ENCODE data around the gene KSR2. TPM values are rescaled to one million over a fixed set of nuclear protein-coding genes. Genes with fewer than 3 reads are reported as not detected.

The KSR2 gene
- total RNA-seq, 2 donors from 2014 or later, result 1.1 to 2.0 TPM

DNA sequence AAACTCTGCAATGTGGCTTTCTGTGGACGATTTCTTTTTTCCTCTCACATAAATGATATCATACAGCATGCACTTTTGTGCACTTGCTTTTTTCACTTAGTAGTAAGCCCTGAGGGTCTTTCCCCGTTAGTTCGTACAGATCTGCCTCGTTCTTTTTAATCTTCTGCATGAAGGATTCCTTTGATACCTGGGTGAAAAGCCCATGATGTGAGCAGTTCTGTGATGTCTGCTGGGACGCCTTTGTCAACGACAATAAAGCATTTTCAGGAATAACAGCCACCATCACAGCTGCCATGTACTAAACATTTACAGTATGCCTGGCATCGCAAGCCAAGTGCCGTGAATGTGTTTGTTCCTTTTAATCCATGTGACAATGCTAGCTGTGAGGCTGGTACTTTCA lies 99.2 kb downstream of the KSR2 start:
- H3K9me3 Mint-ChIP-seq, result peaks cover 7% of the 10 kb centered on the region
- H3K27ac Mint-ChIP-seq, result no peak overlapping the region
- no peaks in the 10 kb centered on the region for H3K27me3 Mint-ChIP-seq (ENCODE audit: insufficient read depth)
- H3K4me3 Mint-ChIP-seq, result no peak overlapping the region
- no peaks in the 10 kb centered on the region for H3K4me1 Mint-ChIP-seq
- TF ChIP-seq, protein P1, sequence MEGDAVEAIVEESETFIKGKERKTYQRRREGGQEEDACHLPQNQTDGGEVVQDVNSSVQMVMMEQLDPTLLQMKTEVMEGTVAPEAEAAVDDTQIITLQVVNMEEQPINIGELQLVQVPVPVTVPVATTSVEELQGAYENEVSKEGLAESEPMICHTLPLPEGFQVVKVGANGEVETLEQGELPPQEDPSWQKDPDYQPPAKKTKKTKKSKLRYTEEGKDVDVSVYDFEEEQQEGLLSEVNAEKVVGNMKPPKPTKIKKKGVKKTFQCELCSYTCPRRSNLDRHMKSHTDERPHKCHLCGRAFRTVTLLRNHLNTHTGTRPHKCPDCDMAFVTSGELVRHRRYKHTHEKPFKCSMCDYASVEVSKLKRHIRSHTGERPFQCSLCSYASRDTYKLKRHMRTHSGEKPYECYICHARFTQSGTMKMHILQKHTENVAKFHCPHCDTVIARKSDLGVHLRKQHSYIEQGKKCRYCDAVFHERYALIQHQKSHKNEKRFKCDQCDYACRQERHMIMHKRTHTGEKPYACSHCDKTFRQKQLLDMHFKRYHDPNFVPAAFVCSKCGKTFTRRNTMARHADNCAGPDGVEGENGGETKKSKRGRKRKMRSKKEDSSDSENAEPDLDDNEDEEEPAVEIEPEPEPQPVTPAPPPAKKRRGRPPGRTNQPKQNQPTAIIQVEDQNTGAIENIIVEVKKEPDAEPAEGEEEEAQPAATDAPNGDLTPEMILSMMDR (conservative IDR thresholded peaks at IDR 0.05), result no peak
- H3K9ac ChIP-seq (ENCODE audit: extremely low read depth, low read length, poor library complexity, severe bottlenecking), result no peak overlapping the region
- no peak for DNase-seq
- H3K4me1 ChIP-seq (ENCODE audit: control insufficient read depth, insufficient read depth, low read length), result no peaks in the 10 kb centered on the region
- no peaks in the 10 kb centered on the region for H3K36me3 ChIP-seq (ENCODE audit: control insufficient read depth, insufficient read depth, low read length)
- WGBS, 2 experiments (ENCODE audit: insufficient coverage in 1 of 2, insufficient read length in 1 of 2), result 94 to 96% methylated on average over 8 of the region's 8 CpGs
- no peak overlapping the region for H3K4me3 ChIP-seq (ENCODE audit: low read length)
- no peaks in the 10 kb centered on the region for H3K36me3 Mint-ChIP-seq (ENCODE audit: low read depth)
- H3K9me3 ChIP-seq (ENCODE audit: control insufficient read depth, low read length), result no peaks in the 10 kb centered on the region
- no peaks in the 10 kb centered on the region for H3K27me3 ChIP-seq (ENCODE audit: control insufficient read depth, insufficient read depth, low read length, poor library complexity, severe bottlenecking)
- H3K27ac ChIP-seq (ENCODE audit: low read depth, low read length), result no peak overlapping the region

DNA sequence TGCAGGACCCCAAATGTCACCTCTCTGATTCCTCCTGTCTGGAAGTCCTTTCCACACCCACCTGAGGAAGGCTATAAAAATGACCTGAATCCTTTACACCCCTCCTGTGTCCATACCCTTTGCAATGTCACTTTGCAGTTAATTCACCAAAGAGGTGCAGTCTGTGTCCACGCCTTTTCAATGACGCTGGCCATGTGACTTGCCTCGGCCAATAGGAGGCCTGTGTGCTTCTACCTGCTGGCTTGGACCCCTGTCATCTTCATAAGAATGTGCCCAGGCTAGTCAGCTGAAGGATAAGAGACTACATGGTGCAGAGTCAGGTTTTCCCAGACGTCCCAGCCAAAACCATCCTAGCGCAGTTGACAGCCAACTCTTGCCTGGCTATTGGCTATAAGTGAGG lies 101.4 kb downstream of the KSR2 start:
- H3K4me1 Mint-ChIP-seq, result no peaks in the 10 kb centered on the region
- Histone ChIP-seq H3K36me3 (ENCODE audit: control insufficient read depth, insufficient read depth, low read length) (no peaks in the 10 kb centered on the region), H3K4me3 (ENCODE audit: low read length) (no peak overlapping the region), H3K27me3 (ENCODE audit: control insufficient read depth, insufficient read depth, low read length, poor library complexity, severe bottlenecking) (no peaks in the 10 kb centered on the region), H3K4me1 (ENCODE audit: control insufficient read depth, insufficient read depth, low read length) (no peaks in the 10 kb centered on the region), H3K27ac (ENCODE audit: low read depth, low read length) (no peak overlapping the region), H3K9ac (ENCODE audit: extremely low read depth, low read length, poor library complexity, severe bottlenecking) (no peak overlapping the region), H3K9me3 (ENCODE audit: control insufficient read depth, low read length) (no peaks in the 10 kb centered on the region)
- no peak for DNase-seq
- TF ChIP-seq, protein P1 (conservative IDR thresholded peaks at IDR 0.05), result no peak
- peaks cover 17% of the 10 kb centered on the region for H3K9me3 Mint-ChIP-seq
- H3K4me3 Mint-ChIP-seq, result no peak overlapping the region
- no peaks in the 10 kb centered on the region for H3K36me3 Mint-ChIP-seq (ENCODE audit: low read depth)
- 69 to 93% methylated on average over 4 to 5 of the region's 5 CpGs for WGBS, 2 experiments (ENCODE audit: insufficient coverage in 1 of 2, insufficient read length in 1 of 2)
- no peak overlapping the region for H3K27ac Mint-ChIP-seq
- H3K27me3 Mint-ChIP-seq (ENCODE audit: insufficient read depth), result peaks cover 2% of the 10 kb centered on the region

DNA sequence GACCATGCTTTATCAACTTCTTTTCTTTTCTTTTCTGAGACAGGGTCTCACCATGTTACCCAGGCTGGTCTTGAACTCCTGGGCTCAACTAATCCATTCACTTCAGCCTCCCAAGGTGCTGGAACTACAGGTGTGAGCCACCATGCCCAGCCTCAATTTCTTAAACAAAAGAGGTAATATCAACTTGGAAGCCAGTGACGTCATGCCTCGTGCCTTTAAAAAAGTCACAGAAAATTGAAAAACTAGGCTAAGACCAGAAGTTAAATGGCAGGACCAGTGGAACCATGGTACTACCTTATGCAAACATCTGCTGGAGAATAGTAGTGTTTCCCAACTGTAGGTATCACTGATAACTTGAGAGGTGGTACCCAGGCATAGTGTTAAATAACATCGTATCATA lies 103.3 kb downstream of the KSR2 start:
- WGBS, 2 experiments (ENCODE audit: insufficient coverage in 1 of 2, insufficient read length in 1 of 2), result 93 to 95% methylated on average over 2 to 3 of the region's 3 CpGs

More for the DNA sequence above, 103.3 kb downstream of the KSR2 start:
- Histone ChIP-seq H3K27me3 (ENCODE audit: control insufficient read depth, insufficient read depth, low read length, poor library complexity, severe bottlenecking) (no peaks in the 10 kb centered on the region), H3K4me1 (ENCODE audit: control insufficient read depth, insufficient read depth, low read length) (no peaks in the 10 kb centered on the region), H3K4me3 (ENCODE audit: low read length) (no peak overlapping the region), H3K9me3 (ENCODE audit: control insufficient read depth, low read length) (no peaks in the 10 kb centered on the region), H3K36me3 (ENCODE audit: control insufficient read depth, insufficient read depth, low read length) (no peaks in the 10 kb centered on the region), H3K27ac (ENCODE audit: low read depth, low read length) (no peak overlapping the region), H3K9ac (ENCODE audit: extremely low read depth, low read length, poor library complexity, severe bottlenecking) (no peak overlapping the region)
- H3K4me1 Mint-ChIP-seq, result no peaks in the 10 kb centered on the region
- no peaks in the 10 kb centered on the region for H3K36me3 Mint-ChIP-seq (ENCODE audit: low read depth)
- H3K9me3 Mint-ChIP-seq, result peaks cover 17% of the 10 kb centered on the region
- no peak overlapping the region for H3K27ac Mint-ChIP-seq
- peaks cover 2% of the 10 kb centered on the region for H3K27me3 Mint-ChIP-seq (ENCODE audit: insufficient read depth)
- TF ChIP-seq, protein P1 (conservative IDR thresholded peaks at IDR 0.05), result no peak
- no peak for DNase-seq
- no peak overlapping the region for H3K4me3 Mint-ChIP-seq

Data from endodermal cell (in vitro differentiated cells).